ENCODE data around the gene NR2C2. TPM values are rescaled to one million over a fixed set of nuclear protein-coding genes. Genes with fewer than 3 reads are reported as not detected.

The NR2C2 gene
- total RNA-seq, 1 experiment from 2014 or later = 14.7 TPM

- DNase-seq = no peak
- no peaks in the 10 kb centered on the region for H3K27me3 ChIP-seq (ENCODE audit: control insufficient read depth, insufficient read depth, low read length)
- no peaks in the 10 kb centered on the region; the same call in none of the 2 replicates for H3K36me3 ChIP-seq (replicated peaks; ENCODE audit: control insufficient read depth, insufficient read depth, low read length)
- H3K4me3 ChIP-seq (ENCODE audit: insufficient read depth, low read depth, low read length) = no peak overlapping the region
These were observed 13.5 kb upstream of the NR2C2 start for GRCh38 chr3:14933820-14934425.

GRCh38 chr3:14935592-14936345 is 11.6 kb upstream of the NR2C2 start:
- no peak for DNase-seq
- Histone ChIP-seq H3K4me3 (ENCODE audit: insufficient read depth, low read depth, low read length) (no peak overlapping the region), H3K36me3 (replicated peaks; ENCODE audit: control insufficient read depth, insufficient read depth, low read length) (no peaks in the 10 kb centered on the region; the same call in 1 of the 2 replicates), H3K27me3 (ENCODE audit: control insufficient read depth, insufficient read depth, low read length) (no peaks in the 10 kb centered on the region)

GRCh38 chr3:14938954-14939353 is 8.4 kb upstream of the NR2C2 start:
- DNase-seq = no peak

GRCh38 chr3:14941871-14942270 is 5.5 kb upstream of the NR2C2 start:
- no peak for DNase-seq
- Histone ChIP-seq H3K27me3 (ENCODE audit: control insufficient read depth, insufficient read depth, low read length) (no peaks in the 10 kb centered on the region), H3K4me3 (ENCODE audit: insufficient read depth, low read depth, low read length) (no peak overlapping the region), H3K36me3 (replicated peaks; ENCODE audit: control insufficient read depth, insufficient read depth, low read length) (peaks cover 6% of the 10 kb centered on the region)

More at GRCh38 chr3:14938954-14939353, 8.4 kb upstream of the NR2C2 start:
- Histone ChIP-seq H3K27me3 (ENCODE audit: control insufficient read depth, insufficient read depth, low read length) (no peaks in the 10 kb centered on the region), H3K4me3 (ENCODE audit: insufficient read depth, low read depth, low read length) (no peak overlapping the region), H3K36me3 (replicated peaks; ENCODE audit: control insufficient read depth, insufficient read depth, low read length) (no peaks in the 10 kb centered on the region)

- H3K27me3 ChIP-seq (ENCODE audit: control insufficient read depth, insufficient read depth, low read length) = no peaks in the 10 kb centered on the region
- no peak overlapping the region for H3K4me3 ChIP-seq (ENCODE audit: insufficient read depth, low read depth, low read length)
- DNase-seq = no peak
- H3K36me3 ChIP-seq (replicated peaks; ENCODE audit: control insufficient read depth, insufficient read depth, low read length) = peaks cover 6% of the 10 kb centered on the region
These were observed 4.3 kb upstream of the NR2C2 start for GRCh38 chr3:14943042-14943441.

- no peak for DNase-seq
- peaks cover 10% of the 10 kb centered on the region for H3K36me3 ChIP-seq (replicated peaks; ENCODE audit: control insufficient read depth, insufficient read depth, low read length)
- peak overlapping the region; percentile 89 for H3K4me3 ChIP-seq (ENCODE audit: insufficient read depth, low read depth, low read length)
- H3K27me3 ChIP-seq (ENCODE audit: control insufficient read depth, insufficient read depth, low read length) = no peaks in the 10 kb centered on the region
These were observed 1.1 kb upstream of the NR2C2 start for GRCh38 chr3:14946236-14946635.

GRCh38 chr3:14946739-14947099 is 664 bp upstream of the NR2C2 start:
- Histone ChIP-seq H3K4me3 (ENCODE audit: insufficient read depth, low read depth, low read length) (peak overlapping the region; percentile 89), H3K27me3 (ENCODE audit: control insufficient read depth, insufficient read depth, low read length) (no peaks in the 10 kb centered on the region), H3K36me3 (replicated peaks; ENCODE audit: control insufficient read depth, insufficient read depth, low read length) (peaks cover 10% of the 10 kb centered on the region)
- no peak for DNase-seq

- Histone ChIP-seq H3K36me3 (replicated peaks; ENCODE audit: control insufficient read depth, insufficient read depth, low read length) (peaks cover 10% of the 10 kb centered on the region), H3K27me3 (ENCODE audit: control insufficient read depth, insufficient read depth, low read length) (no peaks in the 10 kb centered on the region), H3K4me3 (ENCODE audit: insufficient read depth, low read depth, low read length) (peak overlapping the region; percentile 89)
These were observed 664 bp downstream of the NR2C2 start for GRCh38 chr3:14947886-14948608.

GRCh38 chr3:14948609-14949038 is 1.2 kb downstream of the NR2C2 start:
- peak overlapping the region; percentile 46 for H3K4me3 ChIP-seq (ENCODE audit: insufficient read depth, low read depth, low read length)
- peaks cover 10% of the 10 kb centered on the region for H3K36me3 ChIP-seq (replicated peaks; ENCODE audit: control insufficient read depth, insufficient read depth, low read length)
- no peaks in the 10 kb centered on the region for H3K27me3 ChIP-seq (ENCODE audit: control insufficient read depth, insufficient read depth, low read length)
- DNase-seq = no peak

More at GRCh38 chr3:14947886-14948608, 664 bp downstream of the NR2C2 start:
- peak; percentile 99 for DNase-seq

GRCh38 chr3:14949126-14949525 is 1.7 kb downstream of the NR2C2 start:
- DNase-seq = peak; percentile 26
- peak overlapping the region; percentile 46 for H3K4me3 ChIP-seq (ENCODE audit: insufficient read depth, low read depth, low read length)
- no peaks in the 10 kb centered on the region for H3K27me3 ChIP-seq (ENCODE audit: control insufficient read depth, insufficient read depth, low read length)
- H3K36me3 ChIP-seq (replicated peaks; ENCODE audit: control insufficient read depth, insufficient read depth, low read length) = peaks cover 10% of the 10 kb centered on the region

GRCh38 chr3:14950274-14950673 is 2.9 kb downstream of the NR2C2 start:
- DNase-seq = no peak
- Histone ChIP-seq H3K27me3 (ENCODE audit: control insufficient read depth, insufficient read depth, low read length) (no peaks in the 10 kb centered on the region), H3K4me3 (ENCODE audit: insufficient read depth, low read depth, low read length) (no peak overlapping the region), H3K36me3 (replicated peaks; ENCODE audit: control insufficient read depth, insufficient read depth, low read length) (peaks cover 6% of the 10 kb centered on the region)

GRCh38 chr3:14957153-14957552 is 9.8 kb downstream of the NR2C2 start:
- no peaks in the 10 kb centered on the region for H3K27me3 ChIP-seq (ENCODE audit: control insufficient read depth, insufficient read depth, low read length)
- H3K36me3 ChIP-seq (replicated peaks; ENCODE audit: control insufficient read depth, insufficient read depth, low read length) = peaks cover 2% of the 10 kb centered on the region
- no peak overlapping the region for H3K4me3 ChIP-seq (ENCODE audit: insufficient read depth, low read depth, low read length)
- no peak for DNase-seq

GRCh38 chr3:14957925-14958324 is 10.5 kb downstream of the NR2C2 start:
- no peak for DNase-seq
- Histone ChIP-seq H3K27me3 (ENCODE audit: control insufficient read depth, insufficient read depth, low read length) (no peaks in the 10 kb centered on the region), H3K4me3 (ENCODE audit: insufficient read depth, low read depth, low read length) (no peak overlapping the region), H3K36me3 (replicated peaks; ENCODE audit: control insufficient read depth, insufficient read depth, low read length) (peaks cover 2% of the 10 kb centered on the region)

GRCh38 chr3:14959359-14959943 is 12.1 kb downstream of the NR2C2 start:
- H3K36me3 ChIP-seq (replicated peaks; ENCODE audit: control insufficient read depth, insufficient read depth, low read length) = peaks cover 2% of the 10 kb centered on the region
- no peaks in the 10 kb centered on the region for H3K27me3 ChIP-seq (ENCODE audit: control insufficient read depth, insufficient read depth, low read length)
- DNase-seq = no peak
- H3K4me3 ChIP-seq (ENCODE audit: insufficient read depth, low read depth, low read length) = no peak overlapping the region
